ENCODE results near the gene MBNL2. TPM values are rescaled to one million over a fixed set of nuclear protein-coding genes. Genes with fewer than 3 reads are reported as not detected.

Gene MBNL2
- total and polyA plus RNA-seq, 11 donors: 18.5 to 100 (median 81.4) TPM

DNA sequence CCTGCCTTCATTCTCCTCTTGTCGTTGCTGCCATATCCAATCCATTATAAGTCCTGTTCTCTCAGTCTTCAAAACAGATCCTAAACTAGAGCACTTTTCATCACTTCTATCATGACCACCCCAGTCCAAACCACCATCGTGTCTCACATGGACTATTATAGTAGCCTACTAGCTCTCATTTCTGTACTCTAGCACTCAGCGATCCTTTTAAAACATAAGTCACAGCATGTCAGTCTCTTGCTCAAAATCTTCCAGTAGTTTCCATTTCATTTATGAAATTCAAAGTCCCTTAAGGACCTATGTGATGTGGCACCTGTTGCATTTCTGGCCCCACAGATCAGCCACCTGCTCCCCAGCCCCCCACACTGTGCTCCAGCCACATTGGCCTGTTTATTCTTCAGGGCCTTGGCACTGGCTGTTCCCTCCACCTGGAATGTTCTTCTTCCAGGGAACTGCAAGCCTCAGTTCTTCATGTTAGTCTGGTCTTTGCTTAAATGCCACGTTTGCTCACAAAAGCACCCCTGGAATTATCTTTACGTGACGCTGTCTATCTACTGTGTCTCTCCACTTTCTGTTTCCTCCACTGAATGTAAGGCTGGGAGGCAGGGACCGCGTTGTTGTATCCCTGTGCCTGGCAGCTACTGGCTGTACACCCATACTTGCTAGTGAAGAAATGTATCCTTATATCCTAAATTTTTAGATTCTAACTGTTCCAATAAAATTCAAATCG, 64.3 kb downstream of the MBNL2 start:
- intact Hi-C loops (cut with DNase I): no loop called here
- no peak for ATAC-seq
- no peak for DNase-seq
- Histone ChIP-seq H3K9me3 (no peaks in the 10 kb centered on the region), H3K27ac (no peak overlapping the region), H3K36me3 (no peaks in the 10 kb centered on the region), H3K27me3 (no peaks in the 10 kb centered on the region), H3K4me1 (peaks cover 0 to 52% (median 19%) of the 10 kb centered on the region in 12 donors), H3K4me3 (no peak overlapping the region)
- 84 to 89% (median 87%) methylated on average over 9 of the region's 9 CpGs for WGBS, 4 donors
- TF ChIP-seq POLR2A (IDR thresholded peaks at IDR 0.05) (no peak), CTCF (IDR thresholded peaks at IDR 0.05) (no peak)

DNA sequence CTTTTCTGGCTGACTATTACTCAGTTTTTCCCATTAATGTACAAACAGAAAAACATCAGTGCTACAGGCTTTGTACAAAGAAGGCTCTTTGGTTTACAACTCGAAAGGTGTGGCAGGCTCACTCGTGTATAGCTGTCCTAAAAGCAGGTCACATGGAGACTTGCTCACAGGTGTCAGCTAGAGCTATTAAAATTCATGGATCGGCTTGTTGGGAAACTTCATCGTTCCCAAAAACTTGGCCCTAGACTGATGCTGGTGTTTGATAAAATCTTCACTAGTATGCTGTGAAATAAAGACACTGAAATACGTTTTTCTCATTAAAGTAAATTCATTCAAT, 64.9 kb downstream of the MBNL2 start:
- H3K9me3 ChIP-seq: no peaks in the 10 kb centered on the region
- WGBS, 4 donors: 67 to 78% (median 70%) methylated on average over 5 of the region's 5 CpGs
- no peak overlapping the region for H3K27ac ChIP-seq
- intact Hi-C loops (cut with DNase I): no loop called here
- no peak for ATAC-seq
- TF ChIP-seq POLR2A (IDR thresholded peaks at IDR 0.05): no peak
- TF ChIP-seq CTCF (IDR thresholded peaks at IDR 0.05): no peak
- no peak for DNase-seq
- H3K27me3 ChIP-seq: no peaks in the 10 kb centered on the region
- no peaks in the 10 kb centered on the region for H3K36me3 ChIP-seq
- H3K4me1 ChIP-seq: peaks cover 0 to 47% (median 16%) of the 10 kb centered on the region in 12 donors
- no peak overlapping the region for H3K4me3 ChIP-seq

- Histone ChIP-seq H3K4me1 (peaks cover 0 to 36% (median 8%) of the 10 kb centered on the region in 12 donors), H3K36me3 (no peaks in the 10 kb centered on the region), H3K4me3 (no peak overlapping the region), H3K27ac (no peak overlapping the region), H3K9me3 (no peaks in the 10 kb centered on the region), H3K27me3 (no peaks in the 10 kb centered on the region)
- intact Hi-C loops (cut with DNase I): no loop called here
- DNase-seq (no peak), ATAC-seq (no peak)
- 90 to 100% (median 97%) methylated on average over 2 of the region's 2 CpGs for WGBS, 4 donors
- TF ChIP-seq CTCF (IDR thresholded peaks at IDR 0.05): no peak
- no peak for TF ChIP-seq POLR2A (IDR thresholded peaks at IDR 0.05)
Observed at GRCh38 chr13:97288486-97288900, 66.4 kb downstream of the MBNL2 start.

GRCh38 chr13:97289514-97290298, 67.6 kb downstream of the MBNL2 start:
- TF ChIP-seq CTCF (IDR thresholded peaks at IDR 0.05): no peak
- no peak for TF ChIP-seq POLR2A (IDR thresholded peaks at IDR 0.05)
- Histone ChIP-seq H3K4me3 (no peak overlapping the region), H3K36me3 (no peaks in the 10 kb centered on the region), H3K27me3 (no peaks in the 10 kb centered on the region), H3K27ac (no peak overlapping the region), H3K4me1 (peaks cover 0 to 40% (median 12%) of the 10 kb centered on the region in 12 donors), H3K9me3 (no peaks in the 10 kb centered on the region)
- intact Hi-C loops (cut with DNase I): no loop called here
- no peak for DNase-seq
- ATAC-seq: no peak
- 92 to 97% (median 96%) methylated on average over 4 of the region's 4 CpGs for WGBS, 4 donors
